Stimulated activated CD8-positive, alpha-beta memory T cell treated with anti-CD3 and anti-CD28 coated beads, Interleukin-12 subunit alpha, Interleukin-12 subunit beta, amount 100 ng/mL, for 1 hour (primary cell): Measurements from ENCODE around the gene PRRG3.

Source experiments
- DNase-seq: peaks from one replicate; pipeline ENCODE4 v3.0.0-alpha.2; 2020; ENCODE audit warnings: low read depth

The PRRG3 gene

DNA sequence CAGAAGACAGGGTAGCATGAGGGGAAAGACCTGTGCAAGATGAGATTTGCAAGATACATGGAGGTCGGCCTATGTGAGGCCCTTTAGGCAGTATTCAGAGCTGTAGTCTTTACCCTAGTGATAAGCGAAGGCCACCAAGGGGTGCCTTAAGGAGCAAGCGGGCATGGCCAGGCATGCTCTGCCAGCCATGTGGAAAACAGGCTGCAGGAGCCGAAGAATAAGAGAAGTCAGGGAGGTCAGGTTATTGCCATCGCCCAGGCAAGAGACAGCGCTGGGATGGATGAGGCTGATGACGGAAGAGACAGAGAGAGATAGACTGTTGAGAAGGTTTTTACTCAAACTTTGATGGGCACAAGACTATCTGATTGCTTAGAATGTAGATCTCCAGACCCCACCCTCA is 13.6 kb downstream of the PRRG3 start:
- DNase-seq, result no peak

DNA sequence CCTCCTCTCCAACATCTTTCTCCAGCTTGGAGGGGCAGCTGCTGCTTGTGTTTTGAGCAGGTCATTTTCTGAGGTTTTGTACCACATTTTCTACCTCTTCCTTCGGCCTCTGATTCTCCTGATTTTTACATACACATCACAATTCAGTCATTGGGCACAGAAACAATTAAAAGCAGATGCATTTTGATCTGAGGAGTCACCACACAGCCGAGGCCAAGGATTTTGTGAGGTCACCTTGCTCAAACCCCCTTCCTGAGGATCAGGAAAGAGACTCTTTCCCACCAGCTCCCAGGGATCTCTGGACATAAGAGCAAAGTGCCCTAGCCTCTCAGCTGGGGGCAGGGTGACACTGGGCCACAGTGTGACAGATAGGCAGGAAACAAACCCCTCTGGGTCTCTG is 15.2 kb downstream of the PRRG3 start:
- no peak for DNase-seq

- DNase-seq, result no peak
Observed at GRCh38 chrX:151711154-151711553, 15.9 kb downstream of the PRRG3 start.

GRCh38 chrX:151711787-151712186 is 16.5 kb downstream of the PRRG3 start:
- DNase-seq, result no peak

GRCh38 chrX:151712253-151712652 is 17.0 kb downstream of the PRRG3 start:
- no peak for DNase-seq

DNA sequence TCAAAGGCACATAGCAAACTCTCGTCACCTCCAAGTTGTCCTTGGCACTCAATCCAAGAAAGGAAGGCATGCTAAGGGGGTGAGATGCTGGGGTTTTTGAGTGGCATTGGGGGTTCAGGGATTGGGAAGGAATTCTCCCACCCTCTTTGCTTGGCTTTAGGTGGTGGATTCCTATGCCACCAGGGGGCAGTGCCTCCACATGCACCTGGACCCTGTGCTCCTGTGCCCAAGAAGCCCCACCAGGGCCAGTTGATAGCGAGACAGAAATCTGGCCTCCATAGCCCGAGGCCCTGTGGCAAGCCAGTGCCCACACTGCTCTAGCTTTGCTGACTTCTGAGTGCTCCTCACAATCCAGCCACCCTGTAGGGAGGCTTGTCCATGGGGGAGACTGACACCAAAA is 18.6 kb downstream of the PRRG3 start:
- no peak for DNase-seq

GRCh38 chrX:151714362-151714761 is 19.1 kb downstream of the PRRG3 start:
- no peak for DNase-seq

DNA sequence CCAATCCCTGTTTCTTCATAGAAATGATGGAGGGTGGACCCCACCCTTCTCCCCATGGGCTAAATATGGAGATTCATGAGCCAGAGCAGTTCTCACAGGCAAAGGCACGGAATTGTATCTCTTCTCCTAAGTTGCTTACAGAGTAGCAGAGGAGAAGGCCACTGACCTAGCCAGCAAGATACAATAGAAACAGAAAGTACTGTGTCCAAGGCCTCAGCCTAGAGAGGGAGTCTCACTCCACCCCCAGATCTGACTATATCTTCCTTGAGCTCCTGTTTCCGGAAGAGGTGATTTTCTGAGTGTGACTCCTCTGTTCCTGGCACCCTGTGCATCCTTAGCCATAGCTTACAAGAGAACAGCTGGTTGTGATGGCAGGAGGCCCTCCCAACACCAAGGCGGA is 20.5 kb downstream of the PRRG3 start, which contains the start of gene FATE1:
TSS of gene FATE1 (plus strand) at position 284 of the 400 bp plus-strand sequence. CDS start at position 369, 85 bp downstream.
- DNase-seq, result no peak

DNA sequence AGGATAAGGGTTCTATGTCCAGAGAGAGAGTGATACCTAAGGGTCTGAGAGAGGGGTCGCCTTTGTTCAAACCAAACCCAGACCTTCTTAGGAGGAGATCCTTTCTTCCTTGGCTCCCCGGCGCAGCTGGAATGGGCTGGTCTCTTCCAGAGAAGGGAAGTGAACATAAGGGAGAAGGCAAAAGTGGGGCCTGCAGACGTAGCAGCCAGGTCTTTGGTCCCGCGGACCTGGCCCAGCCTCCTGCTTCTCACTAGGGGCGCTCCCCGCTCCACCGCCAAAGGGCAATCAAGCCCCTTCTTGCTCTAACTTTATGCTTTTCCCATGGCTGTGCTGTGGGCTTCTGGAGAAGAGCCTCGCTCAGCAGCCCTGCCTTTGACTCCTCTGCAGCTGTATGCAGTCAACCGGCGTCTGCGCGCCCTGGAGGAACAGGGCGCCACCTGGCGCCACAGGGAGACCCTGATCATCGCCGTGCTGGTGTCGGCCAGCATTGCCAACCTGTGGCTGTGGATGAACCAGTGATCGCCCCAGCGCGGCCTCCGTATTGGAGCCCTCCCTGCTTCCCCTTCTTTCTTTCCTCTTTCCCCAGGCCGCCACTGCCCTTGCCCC is 27.1 kb downstream of the PRRG3 start:
- DNase-seq, result no peak

GRCh38 chrX:151723156-151723760 is 28.0 kb downstream of the PRRG3 start:
- DNase-seq, result no peak

GRCh38 chrX:151724563-151725337 is 29.5 kb downstream of the PRRG3 start:
- no peak for DNase-seq

GRCh38 chrX:151725338-151725614 is 30.0 kb downstream of the PRRG3 start:
- DNase-seq, result no peak

- DNase-seq, result no peak
Observed at GRCh38 chrX:151726751-151727150, 31.5 kb downstream of the PRRG3 start.

GRCh38 chrX:151727346-151727745 is 32.1 kb downstream of the PRRG3 start:
- no peak for DNase-seq

DNA sequence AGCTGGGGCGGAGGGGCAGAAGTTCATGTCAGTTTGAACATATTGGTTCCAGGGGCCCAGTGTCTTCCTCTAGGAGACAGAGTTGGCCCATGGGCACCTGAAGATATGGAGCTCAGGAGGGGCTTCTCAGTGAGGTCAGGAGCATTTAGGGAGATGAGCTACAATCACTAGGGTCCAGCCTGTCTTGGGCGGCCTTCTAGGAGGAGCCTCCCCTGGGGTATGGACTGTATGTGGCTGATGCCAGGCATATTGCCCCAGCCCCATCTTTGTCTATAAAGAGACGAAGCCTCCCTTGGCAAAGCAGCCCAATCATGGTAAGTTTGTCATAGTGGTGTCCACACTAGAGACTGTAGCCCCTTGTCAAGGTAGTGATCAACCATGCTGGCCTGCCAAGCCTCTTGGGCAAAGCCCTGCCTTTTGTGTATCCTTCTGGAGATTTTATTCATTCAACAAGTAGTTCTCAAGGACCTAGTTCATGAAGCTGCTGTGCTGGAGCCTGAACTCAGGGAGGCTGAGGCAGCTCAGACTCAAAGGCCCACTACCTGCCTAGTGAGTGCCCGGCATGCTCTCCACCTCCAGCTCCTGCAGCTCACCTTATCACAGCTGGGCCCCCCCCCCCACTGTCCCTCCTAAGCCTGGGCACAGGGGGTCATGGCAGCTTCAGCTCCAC is 33.9 kb downstream of the PRRG3 start:
- DNase-seq, result no peak

DNA sequence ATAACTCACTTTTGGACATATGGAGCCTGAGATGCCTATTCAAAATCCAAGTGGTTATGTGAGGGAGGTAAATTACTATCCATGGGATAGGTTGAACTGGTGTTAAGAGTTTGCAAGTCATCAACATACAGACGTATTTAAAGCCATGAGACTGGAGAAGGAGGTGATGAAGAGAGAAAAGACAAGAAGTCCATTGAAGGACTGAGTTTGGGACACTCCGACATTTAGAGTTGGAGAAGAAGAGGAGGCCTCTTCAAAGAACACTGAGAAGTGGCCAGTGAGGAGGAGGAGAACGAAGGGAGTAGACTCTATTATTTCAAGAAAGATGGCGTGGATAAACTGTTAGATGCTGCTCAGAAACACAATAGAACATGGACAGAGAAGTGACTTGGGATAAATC is 39.2 kb downstream of the PRRG3 start, which contains the start of gene CNGA2:
TSS of gene CNGA2 (plus strand) at position 301 of the 400 bp plus-strand sequence. CDS start 3,738 bp downstream, outside the sequence.
- DNase-seq, result no peak

DNA sequence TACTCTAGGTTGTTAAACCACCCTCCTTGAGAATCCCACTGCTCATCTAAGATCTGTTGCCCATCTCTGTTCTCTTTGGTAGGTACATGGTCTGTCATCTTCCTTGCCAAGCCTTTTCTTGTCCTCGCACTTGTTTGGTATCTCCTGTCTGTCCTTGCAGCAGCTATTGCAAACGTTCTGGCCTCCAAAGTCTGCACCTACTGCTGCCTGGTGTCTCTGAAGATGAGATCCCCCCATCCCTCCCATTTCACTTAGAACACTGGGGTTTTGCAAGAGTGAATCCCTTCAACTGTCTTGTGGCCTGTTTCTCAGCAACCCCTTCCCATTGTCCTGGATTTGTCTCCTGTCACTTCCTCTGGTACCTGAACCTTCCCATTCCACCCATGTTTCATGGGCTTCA is 40.0 kb downstream of the PRRG3 start:
- DNase-seq, result no peak

GRCh38 chrX:151736685-151737084 is 41.4 kb downstream of the PRRG3 start:
- no peak for DNase-seq

GRCh38 chrX:151737494-151737893 is 42.2 kb downstream of the PRRG3 start:
- DNase-seq, result no peak

DNA sequence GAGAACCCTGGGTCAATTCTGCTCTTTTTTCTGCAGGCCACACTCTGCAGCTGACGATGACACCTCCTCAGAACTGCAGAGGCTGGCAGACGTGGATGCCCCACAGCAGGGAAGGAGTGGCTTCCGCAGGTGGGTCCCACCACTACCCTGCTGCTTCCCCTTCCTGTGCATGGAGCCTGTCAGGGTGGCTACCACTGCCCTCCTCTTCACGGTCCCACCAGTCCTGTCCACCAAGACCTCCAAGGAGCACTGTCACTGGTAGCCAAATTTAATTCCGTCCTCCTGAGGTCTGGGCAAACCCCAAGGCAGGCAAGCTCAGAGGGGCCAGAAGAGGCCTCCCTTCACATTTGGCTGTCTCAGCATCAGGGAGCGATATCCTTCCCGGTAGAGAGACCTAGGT is 43.5 kb downstream of the PRRG3 start:
- DNase-seq, result no peak

- no peak for DNase-seq
Observed at GRCh38 chrX:151741606-151742005, 46.3 kb downstream of the PRRG3 start.

- DNase-seq, result no peak
Observed at GRCh38 chrX:151742311-151742710, 47.1 kb downstream of the PRRG3 start.
